PC-3 (cell line): ENCODE data around the gene RPL3. TPM values are rescaled to one million over a fixed set of nuclear protein-coding genes. Genes with fewer than 3 reads are reported as not detected.

Experiments used
- ATAC-seq: fragments of 200-7000 bp; cut with Tn5 transposase; 2 replicates; pipeline ENCODE4 v1.9.1; 2020; ENCODE audit warnings: mild to moderate bottlenecking, moderate library complexity
- BruUV-seq: library from RNA; stranded (reverse); fragments of 400-500 nt; replicated peaks from 2 replicates; lab custom pipeline; 2021; lab: Mats Ljungman, UMichigan
- CTCF ChIA-PET: fragments of 300-600 bp; sonication (Branson Sonifier 250); formaldehyde crosslinking; loops from one replicate; lab custom pipeline; 2022; ENCODE audit warnings: antibody characterized with exemption; lab: Charles Lee
- POLR2A ChIA-PET: fragments of 300-600 bp; sonication (Branson Sonifier 250); formaldehyde crosslinking; loops from one replicate; lab custom pipeline; 2022; ENCODE audit warnings: antibody characterized with exemption; ENCODE audit not compliant: unreplicated experiment; lab: Charles Lee
- DNase-seq: peaks from one replicate; pipeline ENCODE4 v3.0.0-alpha.2; 2015
- H2AFZ ChIP-seq: fragments of 300-600 bp; sonication (generic); 2 replicates; pipeline ENCODE4 v1.6.0; 2016; ENCODE audit warnings: antibody characterized with exemption, low read length
- H3F3A ChIP-seq: fragments of 300-600 bp; sonication (generic); one replicate; pipeline ENCODE4 v1.6.0; 2017; ENCODE audit warnings: antibody characterized with exemption, low read length, control low read depth, mild to moderate bottlenecking; ENCODE audit not compliant: unreplicated experiment
- H3K27ac ChIP-seq: fragments of 300-600 bp; sonication (generic); 2 replicates; pipeline ENCODE4 v1.5.1; 2016; ENCODE audit warnings: mild to moderate bottlenecking, low read length
- H3K27me3 ChIP-seq: fragments of 300-600 bp; sonication (generic); 2 replicates; pipeline ENCODE4 v1.6.1; 2016; ENCODE audit warnings: low read length, mixed read lengths
- H3K36me3 ChIP-seq: fragments of 300-600 bp; sonication (generic); 2 replicates; pipeline ENCODE4 v1.6.1; 2016; ENCODE audit warnings: low read depth, mixed run types, low read length, mixed read lengths
- H3K4me1 ChIP-seq: fragments of 300-600 bp; sonication (generic); 2 replicates; pipeline ENCODE4 v1.5.1; 2016; ENCODE audit warnings: low read length; ENCODE audit not compliant: insufficient read depth
- H3K4me2 ChIP-seq: fragments of 300-600 bp; sonication (generic); 2 replicates; pipeline ENCODE4 v1.6.0; 2016; ENCODE audit warnings: low read length
- H3K4me3 ChIP-seq: fragments of 300-600 bp; sonication (generic); 2 replicates; pipeline ENCODE4 v1.5.1; 2016; ENCODE audit warnings: mild to moderate bottlenecking, low read length, mixed read lengths
- H3K79me2 ChIP-seq: fragments of 300-600 bp; sonication (generic); 2 replicates; pipeline ENCODE4 v1.6.1; 2017; ENCODE audit warnings: low read length, mixed read lengths
- H3K9ac ChIP-seq: fragments of 300-600 bp; sonication (generic); 2 replicates; pipeline ENCODE4 v1.6.0; 2016; ENCODE audit warnings: mild to moderate bottlenecking, low read length
- H3K9me2 ChIP-seq: fragments of 300-600 bp; sonication (generic); replicated peaks from 2 replicates; pipeline ENCODE4 v1.6.1; 2016; ENCODE audit warnings: mixed run types, low read length, mixed read lengths
- H3K9me3 ChIP-seq: fragments of 300-600 bp; sonication (generic); 2 replicates; pipeline ENCODE4 v1.6.1; 2016; ENCODE audit warnings: low read length, mixed read lengths
- H4K20me1 ChIP-seq: fragments of 300-600 bp; sonication (generic); 2 replicates; pipeline ENCODE4 v1.6.1; 2016; ENCODE audit warnings: low read length, mixed read lengths
- EZH2 ChIP-seq: fragments of 300-600 bp; sonication (generic); IDR thresholded peaks from one replicate; pipeline ENCODE4 v1.6.1; 2017; ENCODE audit warnings: antibody characterized with exemption, mild to moderate bottlenecking, low read length; ENCODE audit not compliant: unreplicated experiment
- EZH2phosphoT487 ChIP-seq: fragments of 300-600 bp; sonication (generic); IDR thresholded peaks from 2 replicates; pipeline ENCODE4 v1.6.1; 2018; ENCODE audit warnings: mild to moderate bottlenecking, antibody characterized with exemption, low read length, borderline replicate concordance
- intact Hi-C: fragments of 100-400 bp; cut with micrococcal nuclease; formaldehyde crosslinking; loops from 2 replicates; pipeline ENCODE4 v1.9.0; 2023
- total RNA-seq: library from RNA; depleted of rRNA; stranded (reverse); fragments of >200 nt; gene quantifications from 2 replicates; pipeline ENCODE4 v1.2.3, GENCODE V29; 2014
- TF ChIP-seq, protein P1 (sequence below): fragments of 300-600 bp; sonication (generic); conservative IDR thresholded peaks from 2 replicates; pipeline ENCODE4 v1.5.1; 2017; ENCODE audit warnings: antibody characterized with exemption, low read depth, mild to moderate bottlenecking, low read length

Gene RPL3
- total RNA-seq, 1 experiment from 2014 or later = 1,363 TPM

DNA sequence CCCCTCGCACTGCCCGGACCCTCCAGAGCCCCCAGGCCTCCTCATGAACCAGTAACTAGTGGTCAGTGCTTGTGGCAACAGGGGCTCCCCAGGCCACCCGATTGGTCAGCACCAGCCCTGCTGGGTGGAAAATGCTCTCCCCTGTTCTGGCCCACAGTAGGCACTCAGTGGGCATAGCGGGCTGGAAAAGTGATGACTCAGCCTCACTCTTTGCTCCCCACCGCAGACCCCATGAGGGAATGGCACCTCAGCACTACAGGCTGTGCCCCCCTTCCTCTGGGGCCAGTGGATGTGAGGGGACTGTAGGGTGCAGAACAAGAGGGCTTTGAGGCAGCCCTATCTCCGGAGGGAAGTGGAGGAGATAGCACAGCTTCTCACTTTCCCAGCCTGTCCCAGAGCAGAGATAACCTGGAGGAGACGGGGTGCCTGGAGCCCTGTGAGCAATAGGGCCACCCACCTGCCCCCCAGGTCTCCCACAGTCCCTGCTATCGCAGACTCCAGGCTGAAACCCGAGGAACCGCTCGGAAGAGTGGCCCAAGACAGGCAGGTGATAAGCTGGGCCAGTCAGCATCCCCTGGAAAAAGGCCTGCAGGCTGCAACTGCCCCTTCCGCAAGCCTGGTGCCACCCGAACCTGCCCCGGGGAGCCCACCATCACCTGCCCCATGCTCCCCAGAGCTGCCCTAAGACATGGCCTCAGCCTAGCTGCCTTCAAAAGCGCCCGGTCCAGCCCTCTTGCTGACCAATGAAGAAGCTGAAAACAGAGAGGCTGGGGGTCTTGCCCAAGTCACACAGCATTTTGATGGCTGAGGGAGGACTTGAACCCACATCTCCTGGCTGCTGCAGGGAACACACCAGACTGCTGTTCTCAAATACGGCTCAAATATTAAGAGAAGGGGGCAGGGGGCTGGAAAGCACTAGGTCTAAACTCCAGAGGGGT, 45.2 kb downstream of the RPL3 start:
- TF ChIP-seq EZH2phosphoT487 = no peak
- TF ChIP-seq, protein P1, sequence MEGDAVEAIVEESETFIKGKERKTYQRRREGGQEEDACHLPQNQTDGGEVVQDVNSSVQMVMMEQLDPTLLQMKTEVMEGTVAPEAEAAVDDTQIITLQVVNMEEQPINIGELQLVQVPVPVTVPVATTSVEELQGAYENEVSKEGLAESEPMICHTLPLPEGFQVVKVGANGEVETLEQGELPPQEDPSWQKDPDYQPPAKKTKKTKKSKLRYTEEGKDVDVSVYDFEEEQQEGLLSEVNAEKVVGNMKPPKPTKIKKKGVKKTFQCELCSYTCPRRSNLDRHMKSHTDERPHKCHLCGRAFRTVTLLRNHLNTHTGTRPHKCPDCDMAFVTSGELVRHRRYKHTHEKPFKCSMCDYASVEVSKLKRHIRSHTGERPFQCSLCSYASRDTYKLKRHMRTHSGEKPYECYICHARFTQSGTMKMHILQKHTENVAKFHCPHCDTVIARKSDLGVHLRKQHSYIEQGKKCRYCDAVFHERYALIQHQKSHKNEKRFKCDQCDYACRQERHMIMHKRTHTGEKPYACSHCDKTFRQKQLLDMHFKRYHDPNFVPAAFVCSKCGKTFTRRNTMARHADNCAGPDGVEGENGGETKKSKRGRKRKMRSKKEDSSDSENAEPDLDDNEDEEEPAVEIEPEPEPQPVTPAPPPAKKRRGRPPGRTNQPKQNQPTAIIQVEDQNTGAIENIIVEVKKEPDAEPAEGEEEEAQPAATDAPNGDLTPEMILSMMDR = no peak
- TF ChIP-seq EZH2 = no peak
- H3K9ac ChIP-seq = no peak overlapping the region
- no peaks in the 10 kb centered on the region for H3K27me3 ChIP-seq
- H4K20me1 ChIP-seq = no peaks in the 10 kb centered on the region
- no peaks in the 10 kb centered on the region for H3K9me3 ChIP-seq
- H3K4me2 ChIP-seq = no peak overlapping the region
- intact Hi-C loops = no loop called here
- no peaks in the 10 kb centered on the region for H3K79me2 ChIP-seq
- no peak overlapping the region for H3K4me3 ChIP-seq
- no peaks in the 10 kb centered on the region for H3F3A ChIP-seq
- ChIA-PET POLR2A (no interaction called here), CTCF (no interaction called here)
- no peak overlapping the region for H2AFZ ChIP-seq
- no peak overlapping the region for H3K27ac ChIP-seq
- H3K36me3 ChIP-seq = no peaks in the 10 kb centered on the region
- no peaks in the 10 kb centered on the region for H3K9me2 ChIP-seq
- ATAC-seq (no peak), DNase-seq (no peak)
- BruUV-seq = no TSS peak
- peaks cover 22% of the 10 kb centered on the region for H3K4me1 ChIP-seq

DNA sequence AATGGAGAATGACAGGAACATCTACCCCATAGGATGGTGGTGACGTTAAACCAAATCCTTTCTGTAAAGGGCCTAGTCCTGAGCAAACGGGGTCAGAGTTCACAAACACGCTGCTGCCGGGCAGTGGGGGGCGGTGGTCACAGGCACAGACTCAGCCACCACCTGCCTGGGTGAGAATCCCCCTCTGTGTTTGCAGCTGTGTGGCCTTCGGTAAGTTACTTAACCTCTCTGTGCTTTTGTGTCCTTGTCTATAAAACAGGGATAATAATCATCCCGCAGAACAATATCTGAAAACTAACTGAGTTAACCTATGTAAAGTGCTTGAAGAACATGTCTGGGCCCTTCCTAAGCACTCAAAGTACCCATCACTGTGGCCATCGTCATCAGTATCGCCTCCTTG, 48.6 kb downstream of the RPL3 start:
- no peaks in the 10 kb centered on the region for H3K4me1 ChIP-seq
- DNase-seq = no peak
- intact Hi-C loops = no loop called here
- H3K9me2 ChIP-seq = no peaks in the 10 kb centered on the region
- H2AFZ ChIP-seq = no peak overlapping the region
- ChIA-PET POLR2A (no interaction called here), CTCF (no interaction called here)
- no peak for ATAC-seq
- no TSS peak for BruUV-seq
- H3K4me3 ChIP-seq = no peak overlapping the region
- no peaks in the 10 kb centered on the region for H3K36me3 ChIP-seq
- no peak overlapping the region for H3K9ac ChIP-seq
- H3K27me3 ChIP-seq = no peaks in the 10 kb centered on the region
- H3K27ac ChIP-seq = no peak overlapping the region
- no peaks in the 10 kb centered on the region for H3K9me3 ChIP-seq
- no peaks in the 10 kb centered on the region for H3K79me2 ChIP-seq
- H3K4me2 ChIP-seq = no peak overlapping the region
- H4K20me1 ChIP-seq = no peaks in the 10 kb centered on the region
- H3F3A ChIP-seq = no peaks in the 10 kb centered on the region
- TF ChIP-seq EZH2 (no peak), EZH2phosphoT487 (no peak)
- TF ChIP-seq, protein P1 = no peak

DNA sequence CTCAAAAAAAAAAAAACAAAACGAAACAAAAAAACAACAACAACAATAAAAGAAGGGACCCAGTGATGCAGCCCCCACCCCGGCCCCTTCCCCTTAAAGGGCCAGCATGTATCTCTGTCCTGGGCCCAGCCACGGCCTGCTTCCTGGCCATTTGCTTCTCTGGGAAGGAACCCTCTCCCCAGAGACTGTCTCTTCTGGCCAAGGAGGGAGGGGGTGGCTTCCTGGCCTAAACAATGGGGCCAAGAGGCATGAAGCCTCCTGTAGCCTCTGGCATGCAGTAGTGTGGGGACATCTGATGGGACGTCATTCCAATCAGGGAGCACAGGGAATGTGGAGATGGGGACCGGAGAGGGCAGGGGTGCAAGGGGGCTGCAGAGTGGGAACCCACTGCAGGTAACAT, 49.1 kb downstream of the RPL3 start:
- H3K9me2 ChIP-seq = no peaks in the 10 kb centered on the region
- POLR2A ChIA-PET = no interaction called here
- H4K20me1 ChIP-seq = no peaks in the 10 kb centered on the region
- H3K36me3 ChIP-seq = no peaks in the 10 kb centered on the region
- BruUV-seq = no TSS peak
- CTCF ChIA-PET = no interaction called here
- H3K4me1 ChIP-seq = no peaks in the 10 kb centered on the region
- no peaks in the 10 kb centered on the region for H3K27me3 ChIP-seq
- no peak overlapping the region for H3K4me2 ChIP-seq
- H3K4me3 ChIP-seq = no peak overlapping the region
- H3K9me3 ChIP-seq = no peaks in the 10 kb centered on the region
- no peak overlapping the region for H3K27ac ChIP-seq
- intact Hi-C loops = no loop called here
- no peak overlapping the region for H2AFZ ChIP-seq
- TF ChIP-seq EZH2phosphoT487 (no peak), EZH2 (no peak)
- TF ChIP-seq, protein P1 = no peak
- ATAC-seq (no peak), DNase-seq (no peak)
- no peaks in the 10 kb centered on the region for H3F3A ChIP-seq
- H3K79me2 ChIP-seq = no peaks in the 10 kb centered on the region
- H3K9ac ChIP-seq = no peak overlapping the region
